AML-193 (cell line): ENCODE results near the gene ZNF33B.
A peak's percentile ranks its signal among the peaks of the same experiment; 100 is the strongest.
"Not testable (repeated sequence)": the region's sequence is repeated elsewhere in the genome, so short reads cannot be mapped to it uniquely, and the experiment has no call there.

ENCODE experiments used
- DNase-seq, 2 experiments: peaks; one replicate each; lab custom pipeline; 2025; lab: John Stamatoyannopoulos, UW

ZNF33B gene

GRCh38 chr10:42615419-42615818, 23.0 kb downstream of the ZNF33B start:
- no peak for DNase-seq

GRCh38 chr10:42609872-42610271, 28.5 kb downstream of the ZNF33B start:
- DNase-seq: no peak

- no peak for DNase-seq
Observed at GRCh38 chr10:42598249-42598873, 40.0 kb downstream of the ZNF33B start.

- DNase-seq: no peak
Observed at GRCh38 chr10:42596196-42596595, 42.2 kb downstream of the ZNF33B start.

GRCh38 chr10:42594246-42594650, 44.1 kb downstream of the ZNF33B start:
- DNase-seq: no peak

GRCh38 chr10:42593284-42593683, 45.1 kb downstream of the ZNF33B start:
- no peak for DNase-seq

GRCh38 chr10:42583828-42584227, 54.5 kb downstream of the ZNF33B start:
- DNase-seq: no peak

- no peak for DNase-seq
Observed at GRCh38 chr10:42578019-42578418, 60.4 kb downstream of the ZNF33B start.

- DNase-seq: no peak
Observed at GRCh38 chr10:42576338-42576737, 62.0 kb downstream of the ZNF33B start.

GRCh38 chr10:42574336-42574735, 64.0 kb downstream of the ZNF33B start:
- peak; percentile 18 to 24 for DNase-seq

GRCh38 chr10:42556931-42557330, 81.4 kb downstream of the ZNF33B start:
- DNase-seq: no peak

- not testable (repeated sequence) for DNase-seq
Observed at GRCh38 chr10:42553576-42553975, 84.8 kb downstream of the ZNF33B start.

GRCh38 chr10:42553064-42553407, 85.3 kb downstream of the ZNF33B start:
- no peak for DNase-seq

- peak; percentile 91 to 94 for DNase-seq
Observed at GRCh38 chr10:42552188-42553063, 85.9 kb downstream of the ZNF33B start.

GRCh38 chr10:42551582-42552187, 86.7 kb downstream of the ZNF33B start:
- DNase-seq: no peak

- no peak for DNase-seq
Observed at GRCh38 chr10:42549851-42550250, 88.5 kb downstream of the ZNF33B start.

GRCh38 chr10:42548254-42548653, 90.1 kb downstream of the ZNF33B start:
- DNase-seq: no peak

GRCh38 chr10:42544945-42545344, 93.4 kb downstream of the ZNF33B start:
- no peak for DNase-seq

- no peak for DNase-seq
Observed at GRCh38 chr10:42543840-42544372, 94.5 kb downstream of the ZNF33B start.
